Thyroid gland (tissue), 4 donors: ENCODE results near the gene FBLL1.

Experiments used
- CTCF ChIP-seq, 6 experiments: fragments of 200-600 bp in 3 of 6; fragments of 450-650 bp in 3 of 6; sonication (generic) in 3 of 6; IDR thresholded peaks; one replicate each; pipeline ENCODE4 v1.5.1; 2016 to 2019; ENCODE audit warnings: antibody characterized with exemption in 6 of 6, mild to moderate bottlenecking in 2 of 6, inconsistent platforms in 1 of 6, moderate library complexity in 1 of 6
- POLR2A ChIP-seq, 2 donors: fragments of 450-650 bp; IDR thresholded peaks; one replicate each; pipeline ENCODE4 v1.6.1; 2017; ENCODE audit warnings: antibody characterized with exemption in 2 of 2, mild to moderate bottlenecking in 2 of 2, moderate library complexity in 1 of 2

- TF ChIP-seq CTCF (IDR thresholded peaks at IDR 0.05) (no peak), POLR2A (IDR thresholded peaks at IDR 0.05) (no peak)
Observed at GRCh38 chr5:168563959-168564358, 34.9 kb downstream of the FBLL1 start.
